ENCODE results near the gene TRIAP1.
A peak's percentile ranks its signal among the peaks of the same experiment; 100 is the strongest.
"Not testable (repeated sequence)": the region's sequence is repeated elsewhere in the genome, so short reads cannot be mapped to it uniquely, and the experiment has no call there.

TRIAP1 gene

DNA sequence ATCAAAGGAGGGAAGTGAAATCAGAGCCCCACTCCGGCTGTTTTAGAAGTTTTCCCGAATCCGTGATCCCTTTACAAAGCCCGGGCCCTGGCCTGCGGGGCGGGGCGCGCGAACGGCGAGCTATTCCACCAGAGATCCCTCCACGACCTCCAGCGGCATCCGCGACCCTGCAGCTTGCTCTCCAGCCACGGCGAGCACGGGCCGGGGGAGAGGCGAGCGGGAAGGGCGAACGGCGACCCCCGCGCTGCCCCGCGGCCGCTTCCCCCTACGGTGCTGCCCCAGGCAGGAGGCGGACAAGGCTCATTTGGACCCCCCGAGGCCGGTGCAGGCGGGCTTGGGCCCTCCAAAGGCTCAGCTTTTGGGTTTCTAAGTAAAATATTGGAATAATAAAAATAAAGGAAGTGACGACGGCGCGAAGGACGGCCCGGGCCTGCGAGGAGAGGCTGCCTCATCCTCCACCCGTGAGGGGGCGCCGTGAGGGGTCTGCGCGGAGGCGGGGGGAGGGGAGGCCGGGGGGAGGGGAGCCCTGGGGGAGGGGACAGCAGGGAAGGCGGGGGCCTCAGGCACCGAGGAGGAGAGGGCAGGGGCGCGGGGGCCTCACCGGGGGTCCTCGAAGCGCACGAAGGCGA lies 22.8 kb upstream of the TRIAP1 start:
- no peak for DNase-seq

DNA sequence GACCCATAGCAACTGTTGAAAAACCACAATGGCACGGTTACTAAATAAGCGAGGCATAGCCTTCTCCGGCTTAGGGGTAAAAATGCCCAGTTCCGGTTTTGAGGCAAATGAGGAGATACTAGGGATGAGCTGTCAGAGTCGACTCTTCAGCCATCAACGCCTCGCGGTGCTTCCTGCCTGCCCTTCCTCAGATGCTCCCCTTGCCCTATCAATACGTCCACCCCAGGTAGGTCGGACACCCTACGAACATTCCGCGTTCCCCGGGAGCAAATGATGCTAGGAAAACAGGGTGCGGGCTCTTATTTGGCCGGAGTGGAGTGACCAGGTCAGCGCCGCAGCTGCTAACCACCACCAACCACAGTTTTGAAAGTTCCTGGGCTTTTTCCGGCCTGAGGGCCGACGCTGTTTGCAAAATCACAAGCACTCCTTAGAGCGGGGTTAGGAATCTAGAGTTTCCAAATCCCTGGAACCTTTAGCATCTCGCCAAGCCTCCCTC lies 22.2 kb upstream of the TRIAP1 start:
- peak; percentile 31 for DNase-seq

DNA sequence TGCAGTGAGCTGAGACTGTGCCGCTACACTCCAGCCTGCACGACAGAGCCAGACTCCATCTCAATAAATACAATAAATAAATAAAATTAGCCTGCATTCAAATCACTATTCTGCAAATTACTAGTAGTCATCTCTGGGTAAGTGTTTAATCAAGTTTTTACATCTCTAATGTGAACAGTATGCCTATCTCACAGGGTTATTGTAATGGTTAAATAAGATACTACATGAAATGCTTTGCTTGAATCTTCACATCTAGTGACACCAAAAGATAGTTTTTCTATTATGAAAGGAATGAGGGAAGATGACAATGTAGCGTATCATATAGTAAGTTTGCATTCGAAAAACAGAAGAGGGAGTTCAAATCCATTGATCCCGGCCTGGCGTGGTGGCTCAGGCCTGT lies 21.3 kb upstream of the TRIAP1 start:
- DNase-seq: no peak

DNA sequence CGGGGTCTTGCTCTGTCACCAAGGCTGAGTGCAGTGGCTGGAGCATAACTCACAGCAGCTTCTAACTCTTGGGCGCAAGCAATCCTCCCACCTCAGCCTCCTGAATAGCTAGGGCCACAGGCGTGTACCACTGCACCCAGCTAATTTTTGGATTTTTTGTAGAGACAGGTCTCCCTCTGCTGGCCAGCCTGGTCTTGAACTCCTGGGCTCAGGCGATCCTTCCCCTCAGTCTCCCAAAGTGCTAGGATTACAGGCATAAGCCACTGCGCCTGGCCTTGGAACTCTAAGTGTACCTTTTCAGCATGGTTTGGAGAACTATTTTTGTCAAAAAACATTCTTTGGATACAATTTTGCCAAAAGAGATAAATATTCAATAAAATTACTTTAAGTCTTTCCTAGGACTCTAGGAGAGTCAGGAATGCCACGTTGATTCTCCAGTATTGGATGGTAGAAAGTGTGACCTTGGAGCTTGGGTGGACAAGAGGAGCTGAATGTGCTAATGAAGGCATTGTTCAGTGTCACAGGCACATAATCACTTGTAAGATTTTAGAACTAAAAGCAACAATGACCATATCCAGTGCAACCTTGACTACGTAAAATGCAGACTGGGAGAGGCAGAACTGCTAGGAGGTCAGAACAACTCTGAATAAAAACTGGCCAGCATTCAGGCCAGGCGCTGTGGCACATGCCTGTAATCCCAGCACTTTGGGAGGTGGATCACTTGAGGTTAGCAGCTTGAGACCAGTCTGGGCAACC lies 20.6 kb upstream of the TRIAP1 start:
- DNase-seq: peak; percentile 47

DNA sequence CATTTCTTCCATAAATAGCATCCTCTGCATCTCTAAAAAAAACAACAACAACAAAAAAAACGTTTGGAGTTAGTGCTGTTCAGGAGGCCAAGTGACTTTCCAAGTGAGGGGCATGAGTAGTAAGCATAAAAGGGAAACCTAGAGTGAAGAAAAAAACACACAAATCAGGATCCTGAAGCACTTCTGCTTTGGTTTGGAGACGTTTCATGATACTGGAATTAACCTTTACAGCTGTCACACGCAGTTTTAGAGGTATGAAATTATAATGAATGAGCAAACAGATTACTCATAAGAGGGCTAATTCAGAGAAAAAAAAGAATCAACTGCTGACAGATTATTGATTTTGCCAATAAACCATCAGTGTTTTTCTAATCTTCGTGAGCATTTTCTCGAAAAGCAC lies 19.6 kb upstream of the TRIAP1 start:
- DNase-seq: no peak

DNA sequence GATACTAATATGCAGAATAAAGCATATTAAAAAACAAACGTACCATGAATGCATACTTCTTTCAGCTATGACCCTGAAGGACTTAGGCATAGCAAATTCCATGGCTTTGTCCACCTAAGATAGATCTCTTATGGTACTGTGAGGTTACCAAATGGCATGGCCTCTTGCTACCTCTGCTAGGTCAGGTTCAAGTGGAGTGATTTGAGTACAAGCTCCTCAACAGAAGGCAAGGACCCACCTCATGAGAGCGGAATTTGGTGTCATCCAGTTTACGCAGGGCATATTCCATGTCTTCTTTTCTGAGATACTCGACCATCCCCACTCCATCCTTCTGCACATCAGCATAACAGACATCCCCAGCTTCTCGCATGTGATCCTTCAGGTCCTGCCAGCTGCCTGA lies 17.5 kb upstream of the TRIAP1 start:
- no peak for DNase-seq

DNA sequence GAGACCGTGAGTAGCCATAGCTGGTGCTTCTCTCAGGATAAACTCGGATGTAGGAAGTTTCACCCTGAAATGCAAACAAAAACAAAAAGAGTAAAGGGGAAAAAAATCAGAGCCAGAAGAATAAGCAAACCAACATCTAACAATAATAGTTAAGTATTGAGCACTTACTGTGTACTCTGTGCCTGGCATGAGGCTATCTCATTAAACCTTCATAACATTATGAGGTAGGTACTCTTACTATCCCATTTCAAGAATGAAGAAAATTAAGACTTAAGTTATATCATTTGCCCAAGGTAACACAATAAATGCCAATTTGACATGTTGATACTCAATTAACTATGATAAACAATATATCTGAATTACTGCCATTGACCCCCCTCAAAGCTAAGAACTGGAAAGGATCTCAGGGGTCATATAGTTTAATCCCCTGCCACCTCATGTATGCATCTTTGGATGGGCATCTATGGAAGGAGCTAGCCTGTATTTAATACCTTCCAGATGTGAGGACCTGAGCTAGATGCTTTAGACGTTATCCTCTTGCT lies 16.0 kb upstream of the TRIAP1 start:
- DNase-seq: no peak

DNA sequence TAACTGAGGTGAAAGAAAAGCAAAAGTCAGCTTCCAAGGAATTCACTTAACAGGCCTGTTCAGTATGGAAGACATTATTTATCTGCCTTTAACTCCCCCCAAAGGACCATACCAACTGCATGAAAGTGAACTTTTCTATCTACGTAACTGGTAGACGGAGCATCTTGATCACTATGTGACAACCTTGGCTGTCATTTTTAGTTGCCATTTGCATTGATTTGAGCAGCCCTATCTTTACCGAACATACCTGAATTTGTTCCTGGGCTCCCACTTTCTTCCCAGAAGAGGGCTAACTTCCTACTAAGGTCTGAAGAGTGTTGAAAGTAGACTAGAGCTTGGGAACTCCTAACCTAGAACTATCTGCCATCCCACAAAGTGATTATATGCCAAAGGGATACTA lies 14.0 kb upstream of the TRIAP1 start:
- DNase-seq: no peak

DNA sequence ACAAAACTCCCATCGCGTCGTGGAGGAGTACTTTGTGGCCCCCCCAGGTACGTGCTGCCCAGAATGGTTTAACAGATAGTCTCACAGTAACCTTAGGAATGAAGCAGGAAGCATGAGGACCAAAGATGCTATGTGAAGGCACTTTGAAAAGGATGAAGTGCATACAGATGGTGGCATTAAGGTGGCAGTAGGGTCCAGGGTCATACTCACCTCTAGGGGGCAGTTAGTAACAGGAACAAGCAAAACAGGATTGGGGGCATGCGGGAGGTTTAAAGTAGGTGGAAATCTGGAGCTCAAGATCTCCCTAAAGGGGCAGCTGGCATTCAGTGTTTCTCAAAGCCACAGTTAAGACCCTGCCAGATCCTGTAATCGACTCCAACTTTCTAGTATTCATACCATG lies 10.9 kb upstream of the TRIAP1 start:
- peak; percentile 3 for DNase-seq

DNA sequence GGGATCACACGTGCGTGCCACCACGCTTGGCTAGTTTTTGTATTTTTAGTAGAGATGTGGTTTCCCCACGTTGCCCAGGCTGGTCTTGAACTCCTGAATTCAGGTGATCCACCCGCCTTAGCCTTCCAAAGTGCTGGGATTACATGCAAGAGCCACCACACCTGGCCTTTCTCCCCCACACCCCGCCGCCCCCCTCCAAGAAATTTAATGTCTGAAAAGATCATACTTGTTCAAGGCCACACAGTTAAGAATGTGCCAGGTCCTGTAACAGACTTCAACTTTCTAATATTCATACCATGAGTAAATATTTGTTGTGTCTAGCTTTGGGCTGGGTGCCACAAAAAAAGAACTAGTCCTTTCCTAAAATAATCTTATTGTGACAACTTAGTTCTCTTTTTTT lies 9.1 kb upstream of the TRIAP1 start:
- DNase-seq: no peak

DNA sequence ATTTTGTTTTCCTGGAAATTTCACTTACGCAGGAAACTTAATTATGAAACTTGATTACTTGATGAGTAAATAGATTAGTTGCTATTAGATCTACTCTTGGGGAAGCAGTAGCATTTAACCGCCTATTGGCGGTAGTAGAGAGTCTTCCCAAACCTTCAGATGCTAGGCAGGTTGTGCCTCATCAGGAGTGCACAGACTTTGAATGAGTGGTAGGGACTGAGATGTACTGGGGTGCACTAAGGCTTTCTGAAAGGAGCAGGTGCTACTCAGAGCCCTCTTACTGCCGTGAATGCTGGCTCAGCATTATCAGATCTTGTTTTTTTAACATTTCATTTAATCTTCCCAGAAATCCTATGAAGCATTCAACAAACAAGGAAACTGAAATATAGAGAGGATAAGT lies 7.8 kb upstream of the TRIAP1 start:
- peak; percentile 22 for DNase-seq

DNA sequence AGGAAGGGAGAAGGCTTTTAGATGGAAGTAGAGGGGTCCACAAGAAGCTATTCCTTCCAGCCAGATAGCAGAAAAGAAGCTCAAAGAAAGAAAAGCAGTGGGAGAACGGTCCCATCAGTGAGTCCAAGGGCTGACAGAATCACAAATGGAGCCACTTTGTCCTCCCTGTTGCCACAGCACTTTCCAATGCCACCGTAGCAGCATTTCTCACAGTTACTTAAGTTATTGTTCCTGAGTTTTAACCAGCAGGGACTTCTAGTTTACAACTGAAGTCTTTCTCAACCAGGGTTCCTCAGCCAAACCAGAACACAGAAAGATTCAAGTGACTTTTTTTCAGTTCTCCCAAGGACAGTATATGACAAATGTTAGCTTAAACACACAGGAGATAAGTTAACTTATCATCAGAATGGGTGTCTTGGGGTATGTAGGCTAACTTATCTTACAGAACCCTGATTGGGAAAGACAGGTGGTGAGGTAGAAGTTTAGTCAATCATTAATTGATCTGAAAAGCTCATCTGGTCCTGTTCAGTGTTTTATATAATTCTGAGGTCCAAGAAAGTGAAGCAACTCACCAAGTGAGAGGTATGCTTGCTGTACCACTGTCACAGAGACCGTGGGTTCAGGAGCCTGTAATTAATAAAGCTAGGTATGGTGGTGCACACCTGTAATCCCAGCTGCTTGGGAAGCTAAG lies 7.0 kb upstream of the TRIAP1 start:
- no peak for DNase-seq

DNA sequence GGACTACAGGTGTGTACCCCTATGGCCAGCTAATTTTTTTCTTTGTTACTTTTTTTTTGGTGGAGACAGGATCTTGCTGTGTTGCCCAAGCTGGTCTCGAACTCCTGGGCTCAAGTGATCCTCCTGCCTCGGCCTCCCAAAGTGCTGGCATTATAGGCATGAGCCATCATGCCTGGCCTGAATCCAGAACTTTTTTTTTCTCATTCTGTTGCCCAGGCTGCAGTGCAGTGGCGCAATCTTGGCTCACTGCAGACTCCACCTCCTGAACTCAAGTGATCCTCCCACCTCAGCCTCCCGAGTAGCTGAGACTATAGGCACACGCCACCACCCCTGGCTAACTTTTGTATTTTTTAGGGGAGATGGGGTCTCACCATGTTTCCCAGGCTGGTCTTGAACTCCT lies 6.3 kb upstream of the TRIAP1 start:
- DNase-seq: peak; percentile 16

DNA sequence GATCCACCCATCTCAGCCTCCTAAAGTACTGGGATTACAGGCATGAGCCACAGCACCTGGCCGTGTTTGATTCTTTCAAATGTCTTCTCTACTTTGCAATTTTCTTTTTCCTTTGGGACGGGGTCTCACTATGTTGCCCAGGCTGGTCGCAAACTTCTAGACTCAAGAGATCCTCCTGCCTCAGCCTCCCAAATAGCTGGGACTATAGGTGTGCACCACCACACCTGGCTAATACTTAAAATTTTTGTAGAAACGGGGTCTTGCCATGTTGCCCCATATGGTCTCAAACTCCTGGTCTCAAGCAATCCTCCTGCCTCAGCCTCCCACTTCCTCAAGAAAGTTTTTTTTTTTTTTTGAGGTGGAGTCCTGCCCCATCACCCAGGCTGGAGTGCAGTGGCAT lies 1.8 kb upstream of the TRIAP1 start:
- DNase-seq: no peak

DNA sequence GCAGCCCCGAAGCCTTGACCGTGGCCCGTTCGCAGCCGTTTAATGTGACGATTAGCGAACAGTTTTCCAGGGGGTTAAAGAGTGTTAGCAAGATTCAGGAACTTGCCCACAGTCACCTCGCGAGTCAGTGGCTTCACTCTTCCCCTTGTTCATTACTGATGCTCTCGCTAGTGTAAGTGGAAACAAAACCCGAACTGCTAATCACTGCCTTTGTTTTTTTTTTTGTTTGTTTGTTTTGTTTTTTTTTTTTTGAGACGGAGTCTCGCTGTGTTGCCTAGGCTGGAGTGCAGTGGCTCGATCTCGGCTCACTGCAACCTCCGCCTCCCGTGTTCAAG lies 627 bp upstream of the TRIAP1 start:
- not testable (repeated sequence) for DNase-seq

DNA sequence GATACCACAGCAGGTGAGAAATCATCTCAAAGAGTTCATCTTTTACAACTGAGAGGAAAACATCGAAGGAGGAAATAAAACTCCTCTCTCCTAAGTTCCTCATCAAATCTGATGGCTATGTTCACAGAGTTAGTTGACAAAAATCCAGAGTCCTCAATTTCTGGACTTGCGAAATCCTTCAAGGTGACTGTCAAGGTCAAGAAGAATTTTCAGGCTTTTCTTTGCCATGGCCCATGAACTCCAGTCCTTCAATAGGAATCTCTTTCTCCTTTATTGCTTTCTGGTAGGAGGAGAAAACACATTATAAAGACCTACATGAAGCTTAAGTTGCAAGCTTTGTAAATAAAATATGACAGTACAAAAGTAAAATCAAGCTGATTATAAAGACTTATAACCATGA lies 1.5 kb downstream of the TRIAP1 start:
- DNase-seq: no peak

DNA sequence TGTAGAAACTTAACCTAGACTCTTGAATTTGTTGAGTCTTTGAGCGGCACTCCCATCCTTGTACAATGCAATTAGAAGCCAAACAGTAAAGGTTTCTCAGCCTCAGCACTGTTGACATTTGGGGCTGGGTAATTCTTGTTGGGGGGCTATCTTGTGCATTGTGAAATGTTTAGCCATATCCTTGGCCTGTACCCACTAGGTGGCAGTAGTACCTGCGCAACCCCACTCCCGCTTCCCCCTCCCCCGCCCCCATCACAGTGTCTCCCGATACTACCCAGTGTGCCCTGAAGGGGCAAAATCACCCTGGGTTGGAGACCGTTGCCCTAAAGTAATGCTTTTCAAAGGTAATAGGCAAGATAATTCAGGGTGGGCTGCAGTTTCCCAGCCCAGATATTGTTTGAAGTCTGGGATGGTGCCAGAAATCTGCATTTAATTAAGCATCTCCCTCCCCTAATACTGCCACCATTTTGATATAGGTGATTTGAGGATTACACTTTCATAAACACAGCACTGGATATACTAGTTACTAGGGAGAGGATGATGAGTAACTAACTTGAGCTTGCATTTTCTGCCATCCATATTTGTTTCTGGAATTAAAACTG lies 6.4 kb downstream of the TRIAP1 start:
- peak; percentile 65 for DNase-seq

DNA sequence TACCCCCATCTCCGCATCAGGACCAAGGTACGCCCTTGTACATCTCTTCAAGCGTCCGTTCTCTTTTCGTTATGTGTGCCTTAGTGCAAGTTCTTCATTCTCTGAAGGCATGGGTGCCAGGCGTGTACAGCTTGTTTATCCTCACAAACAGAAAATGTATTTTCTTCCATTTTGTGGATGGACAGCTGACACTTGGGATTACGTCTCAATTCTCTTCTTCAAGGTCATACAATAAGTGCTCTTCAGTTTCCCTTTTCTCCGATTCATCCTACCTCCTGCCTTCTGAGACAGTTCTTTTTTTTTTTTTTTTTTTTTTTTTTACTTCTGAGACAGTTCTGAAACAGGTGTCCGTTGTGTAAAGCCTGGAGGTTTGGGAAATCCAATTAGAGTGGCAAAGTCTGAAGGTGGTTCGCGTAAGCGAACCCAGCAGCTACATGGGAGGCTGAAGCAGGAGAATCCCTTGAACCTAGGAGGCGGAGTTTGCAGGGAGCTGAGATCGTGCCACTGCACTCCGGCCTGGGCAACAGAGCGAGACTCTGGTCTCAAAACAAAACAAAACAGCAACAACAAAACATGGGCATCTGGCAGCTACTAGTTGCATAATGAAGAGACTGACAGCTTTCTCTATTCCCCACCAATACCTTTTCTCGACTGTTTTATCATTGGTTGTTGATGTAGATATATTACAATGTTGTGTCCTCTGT lies 7.5 kb downstream of the TRIAP1 start:
- no peak for DNase-seq

DNA sequence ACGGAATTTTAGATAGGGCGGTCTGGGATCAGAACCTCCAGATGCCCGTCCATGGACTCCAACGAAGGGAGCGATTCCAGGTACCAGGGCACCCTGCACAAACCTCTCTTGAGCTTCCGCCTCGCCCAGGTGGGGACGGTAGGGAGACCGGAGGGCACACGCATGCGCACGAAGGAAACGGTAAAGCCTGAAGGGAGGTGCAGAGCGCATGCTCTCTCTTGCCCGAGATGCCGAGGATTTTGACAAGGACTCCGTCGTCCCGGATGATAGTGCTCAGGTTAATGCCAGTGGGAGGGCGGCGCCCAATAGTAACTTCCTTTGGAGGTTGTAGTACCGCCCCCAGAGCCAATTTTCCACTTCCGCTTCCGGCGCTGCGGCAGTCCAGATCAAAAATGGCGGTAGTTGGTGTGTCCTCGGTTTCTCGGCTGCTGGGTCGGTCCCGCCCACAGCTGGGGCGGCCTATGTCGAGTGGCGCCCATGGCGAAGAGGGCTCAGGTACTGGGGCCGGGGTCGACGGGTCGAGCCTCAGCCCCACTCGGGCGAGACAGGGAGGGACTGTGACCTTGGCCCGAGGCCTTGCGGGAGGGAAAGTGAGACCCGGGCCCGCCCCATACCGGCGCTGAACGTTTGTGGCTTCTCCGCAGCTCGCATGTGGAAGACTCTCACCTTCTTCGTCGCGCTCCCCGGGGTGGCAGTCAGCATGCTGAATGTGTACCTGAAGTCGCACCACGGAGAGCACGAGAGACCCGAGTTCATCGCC lies 8.3 kb downstream of the TRIAP1 start, which contains the start of gene COX6A1:
COX6A1 (plus strand) TSS at position 379 of the 760 bp plus-strand sequence; CDS start at position 393, 14 bp downstream.
- peak; percentile 97 for DNase-seq

DNA sequence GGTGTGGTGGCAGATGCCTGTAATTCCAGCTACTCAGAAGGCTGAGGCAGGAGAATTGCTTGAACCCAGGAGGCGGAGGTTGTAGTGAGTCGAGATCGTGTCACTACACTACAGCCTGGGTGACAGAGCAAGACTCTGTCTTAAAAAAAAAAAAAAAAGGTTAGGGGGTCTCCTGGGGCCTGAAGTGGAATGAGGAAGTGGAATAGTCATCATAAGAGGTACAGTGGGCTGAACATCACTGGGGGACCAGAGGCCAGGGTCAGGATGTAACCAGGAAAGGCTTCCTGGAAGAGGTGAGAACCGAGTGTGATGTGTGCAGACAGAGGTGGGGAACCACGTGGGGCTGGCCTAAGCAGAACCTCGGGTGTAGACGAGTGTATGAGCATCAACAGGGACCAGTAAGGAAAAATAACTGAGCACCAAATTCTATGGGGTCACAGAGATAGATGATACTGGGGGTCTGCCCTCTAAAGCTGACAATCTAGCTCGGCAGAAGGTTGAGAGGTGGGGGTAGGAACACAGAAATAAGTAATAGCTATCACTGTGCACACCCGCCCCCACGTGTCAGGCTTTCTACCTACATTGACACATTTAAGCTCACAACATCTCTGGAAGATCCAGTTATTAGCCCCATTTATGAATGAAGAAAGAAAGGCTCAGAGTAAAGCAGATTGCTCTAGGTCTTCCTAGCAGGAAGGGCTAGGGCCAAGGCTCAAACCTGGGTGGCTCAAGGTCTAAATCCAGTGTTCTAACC lies 13.2 kb downstream of the TRIAP1 start:
- DNase-seq: no peak

DNA sequence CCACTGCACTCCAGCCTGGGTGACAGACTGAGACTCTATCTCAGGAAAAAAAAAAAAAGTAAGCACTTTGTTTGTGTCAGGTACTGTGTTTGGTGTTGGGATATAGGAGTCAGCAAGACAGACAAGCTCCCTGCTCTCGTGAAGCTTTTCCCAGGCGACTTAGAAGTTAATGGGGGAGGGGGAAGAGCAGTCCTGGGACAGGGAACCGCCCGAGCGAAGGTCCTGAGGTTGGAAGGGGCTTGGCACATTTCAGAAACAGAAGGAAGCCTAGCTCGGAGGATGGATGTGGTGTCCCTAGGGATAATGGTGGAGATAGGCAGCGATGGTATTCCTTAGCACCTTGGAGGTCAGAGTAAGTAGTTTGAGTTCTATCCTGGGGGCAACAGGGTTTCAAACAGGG lies 16.8 kb downstream of the TRIAP1 start:
- no peak for DNase-seq
